ENCODE data around the gene CDC26.
"Not testable (repeated sequence)": the region's sequence is repeated elsewhere in the genome, so short reads cannot be mapped to it uniquely, and the experiment has no call there.

Gene CDC26

GRCh38 chr9:113290052-113290607 is 14.8 kb upstream of the CDC26 start:
- FAIRE-seq, result no peak

DNA sequence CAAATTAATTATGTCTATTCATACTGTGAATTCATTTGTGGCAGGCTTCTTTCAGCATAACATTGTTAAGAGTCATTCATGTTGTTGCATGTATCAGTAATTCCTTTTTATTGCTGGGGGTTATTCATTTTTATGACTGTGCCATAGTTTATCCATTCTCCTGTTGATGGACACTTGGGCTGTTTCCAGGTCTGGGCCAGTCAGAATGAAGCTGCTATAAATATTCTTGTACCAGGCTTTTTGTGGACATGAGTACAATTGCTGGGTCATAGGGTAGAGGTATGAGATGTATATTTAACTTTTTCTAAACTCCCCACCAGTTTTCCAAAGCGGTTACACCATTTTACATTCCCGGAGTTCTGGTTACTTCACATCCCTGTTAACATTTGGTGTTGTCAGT is 13.7 kb upstream of the CDC26 start:
- no peak for FAIRE-seq

DNA sequence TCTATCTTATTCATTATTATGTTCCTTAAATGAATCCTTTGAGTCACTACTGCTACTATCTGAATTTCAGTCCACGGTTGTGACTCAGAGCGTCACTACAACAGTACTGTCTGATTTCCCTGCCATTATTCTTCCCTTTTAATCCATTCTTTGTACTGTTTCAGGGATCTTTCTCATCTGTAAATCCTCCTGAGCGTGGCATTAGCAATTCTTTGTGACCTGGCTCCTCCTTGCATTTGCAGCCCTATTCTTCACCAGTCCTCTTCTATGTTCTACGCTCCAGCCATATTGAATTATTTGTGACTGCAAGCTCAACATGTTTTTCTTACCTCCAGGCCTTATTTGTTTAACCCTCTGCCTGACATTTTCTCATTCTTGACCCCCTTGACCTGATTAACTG is 6.0 kb upstream of the CDC26 start:
- no peak for FAIRE-seq

DNA sequence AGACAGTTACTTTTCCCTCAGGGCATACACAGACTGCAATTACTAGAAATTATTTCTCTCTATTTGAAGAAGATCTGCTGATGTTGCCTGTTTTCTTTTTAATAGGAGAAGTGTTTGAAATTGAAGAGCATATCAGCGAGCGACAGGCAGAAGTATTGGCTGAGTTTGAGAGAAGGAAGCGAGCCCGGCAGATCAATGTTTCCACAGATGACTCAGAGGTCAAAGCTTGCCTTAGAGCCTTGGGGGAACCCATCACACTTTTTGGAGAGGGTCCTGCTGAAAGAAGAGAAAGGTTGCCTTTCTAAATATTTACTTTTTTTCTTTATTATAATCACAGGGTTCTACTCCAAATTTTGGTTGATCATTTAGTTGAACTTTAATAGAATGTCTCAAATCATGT is 3.5 kb upstream of the CDC26 start:
- no peak for FAIRE-seq

DNA sequence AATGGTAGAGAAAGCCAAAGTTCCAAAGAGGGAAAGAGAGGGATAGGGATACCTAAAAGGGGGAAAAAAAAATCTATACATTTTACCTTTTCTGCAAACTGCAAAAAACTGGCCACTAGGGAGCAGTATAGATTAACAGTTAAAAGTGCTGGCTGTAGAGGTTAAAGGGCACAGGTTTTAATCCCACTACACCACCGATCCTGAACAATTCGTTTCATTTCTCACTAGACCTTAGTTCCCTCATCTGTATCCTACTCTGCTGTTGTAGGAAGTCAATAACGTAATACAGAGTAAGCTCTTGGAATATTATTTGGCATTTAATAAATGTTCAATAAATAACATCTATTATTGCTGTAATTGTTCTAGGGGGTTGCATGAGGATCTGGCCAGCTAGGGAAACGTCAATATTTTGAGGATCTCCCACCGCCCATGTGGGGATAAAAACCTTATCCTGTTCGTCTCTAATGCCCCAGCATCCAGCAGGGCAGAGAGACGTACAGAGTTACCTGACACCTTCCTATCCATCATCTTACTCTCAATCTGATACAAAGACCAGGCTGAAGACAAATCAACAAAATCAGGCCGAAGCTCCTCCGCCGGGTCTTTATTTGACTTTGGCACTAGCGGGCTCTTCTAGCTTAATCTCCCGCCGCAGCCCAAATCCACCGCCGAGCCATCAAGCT is 757 bp downstream of the CDC26 start:
- FAIRE-seq, result peak; percentile 88

GRCh38 chr9:113269871-113270270 is 5.5 kb downstream of the CDC26 start:
- no peak for FAIRE-seq

GRCh38 chr9:113269355-113269754 is 6.0 kb downstream of the CDC26 start:
- FAIRE-seq, result no peak

DNA sequence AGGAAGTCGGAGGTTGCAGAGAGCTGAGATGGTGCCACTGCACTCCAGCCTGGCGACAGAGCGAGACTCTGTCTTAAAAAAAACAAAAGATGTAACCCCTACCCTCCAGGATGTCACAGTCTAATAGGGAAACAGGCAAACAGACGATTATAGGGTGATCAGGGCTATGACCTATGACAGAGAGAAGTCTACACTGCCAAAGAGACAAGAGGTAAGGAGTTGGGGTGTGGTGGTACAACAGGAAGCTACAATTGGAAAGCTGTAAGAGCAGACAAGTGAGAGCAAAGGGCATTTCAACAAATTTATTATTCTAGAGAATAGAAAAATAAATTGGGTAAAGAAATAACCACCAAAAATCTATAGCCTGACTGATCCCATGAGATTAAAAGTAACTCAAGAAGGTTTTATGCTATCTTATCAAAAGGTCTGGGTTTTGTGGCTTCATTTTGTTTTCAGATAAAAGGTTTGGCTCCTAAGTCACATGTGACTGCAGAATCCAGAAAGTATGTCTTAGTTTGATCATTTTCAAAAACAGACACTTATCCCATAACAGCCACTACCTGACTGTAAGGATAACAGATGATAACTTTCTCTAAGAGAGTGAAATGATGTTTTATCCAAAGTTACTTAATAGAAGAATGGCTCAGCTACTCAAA is 7.3 kb downstream of the CDC26 start:
- no peak for FAIRE-seq

DNA sequence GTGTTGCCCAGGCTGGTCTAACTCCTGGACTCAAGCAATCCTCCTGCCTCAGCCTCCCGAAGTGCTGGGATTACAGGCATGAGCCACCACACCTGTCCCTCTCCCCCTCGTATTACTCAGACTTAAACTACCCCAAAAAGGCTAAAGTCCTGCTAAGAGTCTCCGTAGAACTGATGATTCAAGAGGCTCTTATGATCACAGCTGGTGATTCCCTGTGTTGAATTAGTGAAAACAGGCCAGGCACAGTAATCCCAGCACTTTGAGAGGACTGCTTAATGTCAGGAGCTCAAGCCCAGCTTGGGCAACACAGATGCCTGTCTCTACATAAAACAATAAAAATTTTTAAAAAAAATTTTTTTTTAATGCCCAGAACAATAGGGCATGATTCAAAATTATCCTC is 9.2 kb downstream of the CDC26 start:
- no peak for FAIRE-seq

DNA sequence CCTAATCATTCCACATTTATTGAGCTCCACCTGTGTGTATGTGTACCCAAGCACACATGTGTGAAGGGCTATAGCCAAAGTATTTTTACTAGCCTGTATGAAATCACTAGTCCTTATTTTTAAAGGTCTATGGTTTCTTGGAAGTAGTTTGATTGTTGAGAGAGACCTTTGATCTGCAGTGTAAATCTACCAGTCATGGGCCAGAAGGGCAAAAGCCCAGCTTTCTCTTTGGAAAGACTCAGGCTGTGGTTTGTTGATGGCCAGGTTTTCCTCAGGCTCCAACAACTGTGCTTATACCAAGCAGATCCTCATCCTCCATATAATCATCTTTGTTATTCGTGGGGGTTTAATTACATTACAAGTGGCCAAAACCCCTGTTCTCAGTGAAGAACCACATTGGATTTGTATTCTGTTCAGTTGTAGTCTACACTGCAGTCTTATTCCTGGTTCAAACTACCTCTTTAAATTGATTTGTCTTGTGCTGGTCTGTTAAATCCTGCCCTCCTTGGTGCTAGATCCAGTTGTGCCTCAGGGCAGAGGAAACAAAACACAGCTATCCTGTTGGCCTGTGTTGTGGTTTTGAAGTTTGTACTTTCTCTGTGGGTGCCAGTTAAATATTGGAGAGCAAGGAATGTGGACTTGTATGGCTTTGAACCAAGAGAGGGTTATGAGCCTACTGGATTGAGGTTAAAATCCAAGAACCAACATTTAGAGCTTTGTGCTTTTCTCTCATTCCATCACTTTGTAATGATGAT is 13.3 kb downstream of the CDC26 start:
- FAIRE-seq, result no peak

DNA sequence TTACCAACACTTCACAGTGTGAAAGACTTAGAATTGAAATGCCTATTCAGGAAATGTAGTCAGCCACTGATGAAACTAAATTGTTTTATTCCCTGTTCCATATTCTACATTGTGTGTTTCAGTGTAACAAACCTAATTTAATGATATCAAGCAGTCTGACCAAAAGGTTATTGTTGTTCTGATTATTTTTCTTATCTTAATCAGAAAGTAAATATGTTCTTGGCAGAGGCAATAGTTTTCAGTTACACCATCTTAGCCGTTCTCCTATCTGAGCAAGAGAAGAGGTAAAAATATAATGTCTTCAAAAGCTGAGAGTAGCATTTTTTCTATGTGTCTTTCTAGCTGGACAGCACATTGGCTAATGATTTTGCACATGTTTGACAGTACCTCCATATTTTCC is 17.1 kb downstream of the CDC26 start:
- no peak for FAIRE-seq

GRCh38 chr9:113257863-113258262 is 17.5 kb downstream of the CDC26 start:
- FAIRE-seq, result no peak

GRCh38 chr9:113255438-113255837 is 19.9 kb downstream of the CDC26 start:
- FAIRE-seq, result no peak

GRCh38 chr9:113254991-113255390 is 20.4 kb downstream of the CDC26 start:
- no peak for FAIRE-seq

GRCh38 chr9:113250807-113251206 is 24.6 kb downstream of the CDC26 start:
- FAIRE-seq, result no peak

DNA sequence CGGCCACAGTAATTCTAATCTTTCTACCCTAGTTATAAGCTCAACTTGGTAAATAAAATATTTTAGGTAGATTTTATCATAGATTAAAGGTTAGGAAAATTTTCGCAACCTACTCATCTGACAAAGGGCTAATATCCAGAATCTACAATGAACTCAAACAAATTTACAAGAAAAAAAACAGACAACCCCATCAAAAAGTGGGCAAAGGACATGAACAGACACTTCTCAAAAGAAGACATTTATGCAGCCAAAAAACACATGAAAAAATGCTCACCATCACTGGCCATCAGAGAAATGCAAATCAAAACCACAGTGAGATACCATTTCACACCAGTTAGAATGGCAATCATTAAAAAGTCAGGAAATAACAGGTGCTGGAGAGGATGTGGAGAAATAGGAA is 25.7 kb downstream of the CDC26 start:
- FAIRE-seq, result not testable (repeated sequence)

- no peak for FAIRE-seq
These were observed 27.7 kb downstream of the CDC26 start for GRCh38 chr9:113247640-113248039.

- FAIRE-seq, result no peak
These were observed 28.4 kb downstream of the CDC26 start for GRCh38 chr9:113246928-113247327.

- no peak for FAIRE-seq
These were observed 29.5 kb downstream of the CDC26 start for GRCh38 chr9:113245894-113246293.

DNA sequence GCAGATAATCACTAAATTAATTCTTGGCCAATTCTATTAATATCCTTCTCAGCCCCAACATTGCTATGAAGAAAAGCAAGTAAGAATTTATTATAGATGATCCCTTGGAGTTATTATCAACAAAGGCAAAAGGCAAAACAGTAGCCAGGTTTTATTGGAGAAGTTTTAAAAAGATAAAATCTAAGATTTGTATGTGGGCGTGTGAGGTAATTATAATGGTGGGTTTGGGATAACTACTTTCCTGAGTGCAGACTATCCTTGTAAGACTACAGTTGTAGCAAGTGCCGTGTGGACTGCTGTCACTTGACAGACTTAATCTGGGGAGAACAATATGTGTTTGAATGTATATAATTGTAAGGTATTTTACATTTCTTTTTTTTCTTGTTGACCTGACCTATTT is 30.8 kb downstream of the CDC26 start:
- FAIRE-seq, result no peak

DNA sequence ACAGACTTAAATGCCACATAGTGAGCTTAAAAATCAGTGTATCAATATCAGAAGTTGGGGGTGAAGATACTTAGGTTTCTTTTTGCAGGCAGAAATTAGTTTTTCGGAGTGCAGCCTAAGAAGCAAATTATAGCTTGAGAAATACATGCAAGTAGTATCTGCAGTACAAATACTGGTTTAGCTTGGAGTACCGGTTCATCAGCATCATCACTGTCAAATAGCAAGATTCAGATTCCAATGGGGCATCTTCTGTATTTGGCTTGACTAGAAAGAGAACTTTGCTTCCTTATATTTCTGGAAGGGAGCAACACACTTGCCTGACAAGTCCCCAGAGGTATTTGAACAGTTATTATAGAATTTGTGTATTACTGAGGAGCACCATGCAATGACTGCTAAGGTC is 34.2 kb downstream of the CDC26 start:
- no peak for FAIRE-seq

- FAIRE-seq, result no peak
These were observed 36.5 kb downstream of the CDC26 start for GRCh38 chr9:113238859-113239232.

GRCh38 chr9:113238202-113238858 is 37.0 kb downstream of the CDC26 start:
- FAIRE-seq, result no peak
